Measurements from ENCODE around the gene GDPD2. TPM values are rescaled to one million over a fixed set of nuclear protein-coding genes. Genes with fewer than 3 reads are reported as not detected.
"Not testable (repeated sequence)": the region's sequence is repeated elsewhere in the genome, so short reads cannot be mapped to it uniquely, and the experiment has no call there.

Gene GDPD2
- polyA plus RNA-seq (ENCODE audit: insufficient read length in 12 of 12): under 1 TPM in 10 of 12 donors, not detected in 2; 0.25 to 0.73 (median 0.55) TPM
- long read RNA-seq, donor 1, partial matches to known transcripts: 0 of 3 reads
- long read RNA-seq, donor 1, other reads (novel, unspliced or antisense): 0 of 3 reads
- long read RNA-seq, donor 2: 0 reads
- long read RNA-seq, donor 3: 0 reads
- long read RNA-seq, donor 4: 0 reads
- long read RNA-seq, donor 5: 0 reads
- long read RNA-seq, donor 6: 0 reads
- long read RNA-seq, donor 7: 0 reads
- long read RNA-seq, donor 8: 0 reads
- long read RNA-seq, donor 9: 0 reads
- long read RNA-seq, donor 10: 0 reads
- long read RNA-seq, donor 11: 0 reads

GRCh38 chrX:70422851-70423341 is at the start of gene GDPD2:
TSS of gene GDPD2 (plus strand) at chrX:70423314. CDS start at chrX:70424985, 1,671 bp downstream.
- DNase-seq: no peak

DNA sequence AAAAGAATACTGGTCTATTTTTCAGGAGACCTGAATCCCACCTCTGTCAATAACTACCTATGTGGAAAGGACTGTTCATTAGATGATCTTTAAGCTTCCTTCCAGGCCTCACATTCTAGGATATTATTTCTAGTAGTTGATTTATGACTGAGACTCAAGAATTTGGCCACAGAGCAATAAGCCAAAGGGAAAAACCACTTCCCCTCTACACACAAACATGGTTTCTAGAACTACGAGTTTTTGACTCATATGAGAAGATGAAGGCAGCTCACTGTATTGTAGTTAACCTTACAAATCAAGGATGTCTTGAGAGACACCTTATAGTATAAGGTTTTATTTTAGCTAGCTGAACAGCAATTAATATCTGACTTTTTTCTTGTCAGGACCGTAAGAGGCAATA is 36.9 kb upstream of the GDPD2 start:
- no peak for DNase-seq

- no peak for DNase-seq
Observed at GRCh38 chrX:70398899-70399298, 24.2 kb upstream of the GDPD2 start.

GRCh38 chrX:70400181-70400580 is 22.9 kb upstream of the GDPD2 start:
- not testable (repeated sequence) for DNase-seq

- DNase-seq: no peak
Observed at GRCh38 chrX:70402721-70403120, 20.4 kb upstream of the GDPD2 start.

- DNase-seq: no peak
Observed at GRCh38 chrX:70405003-70405402, 18.1 kb upstream of the GDPD2 start.

DNA sequence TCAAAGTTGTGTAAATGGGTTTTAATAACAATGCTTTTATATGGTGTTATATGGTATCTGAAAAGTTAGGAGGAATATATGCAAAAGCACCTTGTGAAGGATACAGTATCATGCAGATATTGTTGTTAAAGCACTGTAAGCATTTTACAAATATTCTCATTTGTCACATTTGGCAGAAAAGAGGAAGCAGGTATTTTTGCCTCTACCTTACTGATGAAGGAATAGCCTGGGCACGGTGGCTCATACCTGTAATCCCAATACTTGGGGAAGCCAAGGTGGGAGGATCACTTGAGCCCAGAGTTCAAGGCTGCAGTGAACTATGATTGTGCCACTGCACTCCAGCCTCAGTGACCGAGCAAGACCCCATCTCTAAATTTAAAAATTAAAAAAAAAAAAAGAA is 12.2 kb upstream of the GDPD2 start:
- no peak for DNase-seq

DNA sequence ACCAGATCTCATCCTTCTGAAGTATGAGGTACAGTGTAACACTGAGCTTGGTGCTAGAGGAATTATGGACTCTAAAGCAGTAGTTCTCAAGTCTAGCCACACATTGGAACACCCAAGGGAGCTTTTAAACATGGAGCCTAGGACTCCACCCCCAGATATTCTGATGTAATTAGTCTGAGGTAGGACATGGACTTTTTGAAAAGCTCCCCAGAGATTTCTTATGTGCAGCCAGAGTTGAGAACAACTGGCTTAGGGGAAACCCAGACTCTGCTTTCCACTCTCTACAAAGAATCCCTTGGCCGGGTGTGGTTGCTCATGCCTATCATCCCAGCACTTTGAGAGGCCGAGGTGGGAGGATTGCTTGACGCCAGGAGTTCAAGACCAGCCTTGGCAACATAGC is 11.6 kb upstream of the GDPD2 start:
- no peak for DNase-seq

- no peak for DNase-seq
Observed at GRCh38 chrX:70421618-70422017, 1.5 kb upstream of the GDPD2 start.

DNA sequence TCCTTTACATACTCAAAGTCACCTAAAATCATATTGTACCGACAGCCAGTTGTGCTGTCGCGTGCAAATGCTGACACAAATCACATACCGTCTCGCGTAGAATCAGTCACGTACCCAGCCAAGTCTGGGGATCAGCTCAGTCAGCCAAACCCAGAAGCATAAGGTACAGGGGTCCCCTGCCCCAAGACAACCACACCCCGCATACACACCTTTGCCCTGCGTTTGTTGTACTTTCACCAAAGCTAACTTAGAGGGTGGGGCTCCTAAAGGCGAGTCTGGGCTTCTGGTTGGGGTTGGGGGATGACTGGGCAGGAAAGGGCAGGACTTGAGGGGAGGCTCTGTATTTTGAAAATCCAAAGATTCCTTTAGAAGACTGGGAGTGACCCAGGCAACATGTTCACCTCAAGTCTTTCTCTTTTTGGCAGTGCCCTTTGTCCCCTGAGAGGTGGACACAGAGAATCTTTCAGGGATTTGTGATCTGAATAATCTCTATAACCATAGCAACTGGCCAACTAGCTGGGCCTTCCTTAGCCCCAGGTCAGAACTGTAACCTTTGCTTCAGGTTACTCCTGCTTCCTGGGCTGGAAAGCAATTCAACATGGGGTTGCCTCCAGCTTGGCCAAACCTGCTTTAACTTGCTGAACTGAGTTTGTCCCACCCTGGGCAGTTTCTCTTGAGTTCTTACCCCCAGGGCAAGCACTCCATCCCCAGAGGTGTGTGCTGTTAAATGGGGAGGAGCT is 992 bp downstream of the GDPD2 start:
- no peak for DNase-seq

DNA sequence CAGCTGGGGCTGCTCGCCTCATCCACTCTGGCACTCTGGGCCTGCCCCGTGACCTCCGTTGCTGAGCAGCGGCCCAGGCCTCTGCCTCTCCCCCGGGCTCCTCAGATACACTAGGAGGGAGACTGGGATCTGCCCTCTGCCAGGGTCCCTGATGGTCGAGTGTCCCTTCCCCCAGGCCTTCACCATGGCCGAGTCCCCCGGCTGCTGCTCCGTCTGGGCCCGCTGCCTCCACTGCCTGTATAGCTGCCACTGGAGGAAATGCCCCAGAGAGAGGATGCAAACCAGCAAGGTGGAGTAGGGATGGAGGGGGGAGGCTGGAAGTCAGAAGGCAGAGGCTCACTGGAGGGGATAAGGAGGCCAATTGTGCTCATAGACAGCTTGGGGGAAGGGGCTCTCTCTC is 1.7 kb downstream of the GDPD2 start:
- no peak for DNase-seq

- no peak for DNase-seq
Observed at GRCh38 chrX:70426286-70427278, 3.5 kb downstream of the GDPD2 start.

- no peak for DNase-seq
Observed at GRCh38 chrX:70427365-70427764, 4.3 kb downstream of the GDPD2 start.

DNA sequence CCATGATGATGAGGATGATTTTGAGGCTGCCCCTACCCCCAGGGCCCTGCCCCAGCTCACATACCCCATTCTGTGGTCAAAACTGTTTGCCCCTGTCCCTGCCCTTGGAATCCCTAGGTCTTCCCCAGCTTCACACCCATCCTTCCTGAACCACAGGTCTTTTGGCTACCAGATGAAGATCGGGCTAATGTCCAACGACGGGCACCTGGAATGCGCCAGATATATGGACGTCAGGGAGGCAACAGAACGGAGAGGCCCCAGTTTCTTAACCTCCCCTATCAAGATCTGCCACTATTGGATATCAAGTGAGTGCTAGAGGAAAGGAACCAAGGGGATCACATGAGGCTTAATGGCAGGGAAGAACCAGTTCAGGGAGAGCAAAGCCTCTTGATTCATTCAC is 6.6 kb downstream of the GDPD2 start:
- no peak for DNase-seq

DNA sequence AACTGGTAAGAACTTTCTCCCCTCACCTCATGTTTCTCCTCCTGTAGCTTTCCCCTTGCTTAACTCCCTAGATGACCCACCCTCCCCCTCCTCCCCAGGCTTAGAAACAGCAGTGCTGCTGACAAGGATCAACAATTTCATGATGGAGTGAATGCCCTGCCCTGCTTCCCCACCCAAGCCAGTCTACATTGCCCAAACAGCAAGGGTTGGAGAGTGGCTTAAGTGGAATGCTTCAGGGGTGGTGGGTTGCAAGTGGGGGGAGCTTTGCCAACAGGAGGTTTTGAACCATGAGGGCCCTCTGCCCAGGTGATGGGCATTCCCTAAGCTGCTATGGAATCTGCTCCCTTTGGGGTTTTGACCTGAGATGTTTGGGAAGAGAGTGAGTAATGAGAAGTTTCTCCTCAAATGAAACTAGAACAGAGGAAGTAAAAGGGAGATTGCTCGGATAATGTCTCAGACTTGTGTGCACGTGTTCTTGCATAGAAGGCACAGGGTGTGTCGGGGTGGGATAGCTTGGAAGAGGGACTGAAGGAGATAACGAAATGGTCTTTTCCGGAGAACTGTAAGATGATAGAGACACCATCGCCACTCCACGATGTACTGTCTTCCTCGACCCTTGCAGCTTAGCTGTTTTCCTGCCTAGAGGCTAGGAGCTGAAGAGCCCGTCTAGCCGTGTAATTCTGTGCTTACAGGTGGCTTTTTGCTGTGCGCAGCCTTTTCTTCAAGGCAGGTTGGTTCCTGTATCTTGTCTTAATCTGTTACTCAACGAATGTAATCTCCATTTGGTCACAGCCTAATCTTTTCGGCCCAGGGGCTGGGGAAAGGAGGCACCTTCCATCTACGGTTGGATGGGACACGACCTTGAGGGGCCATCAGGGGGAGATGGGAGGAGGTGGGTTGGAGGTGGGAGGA is 10.1 kb downstream of the GDPD2 start:
- no peak for DNase-seq

DNA sequence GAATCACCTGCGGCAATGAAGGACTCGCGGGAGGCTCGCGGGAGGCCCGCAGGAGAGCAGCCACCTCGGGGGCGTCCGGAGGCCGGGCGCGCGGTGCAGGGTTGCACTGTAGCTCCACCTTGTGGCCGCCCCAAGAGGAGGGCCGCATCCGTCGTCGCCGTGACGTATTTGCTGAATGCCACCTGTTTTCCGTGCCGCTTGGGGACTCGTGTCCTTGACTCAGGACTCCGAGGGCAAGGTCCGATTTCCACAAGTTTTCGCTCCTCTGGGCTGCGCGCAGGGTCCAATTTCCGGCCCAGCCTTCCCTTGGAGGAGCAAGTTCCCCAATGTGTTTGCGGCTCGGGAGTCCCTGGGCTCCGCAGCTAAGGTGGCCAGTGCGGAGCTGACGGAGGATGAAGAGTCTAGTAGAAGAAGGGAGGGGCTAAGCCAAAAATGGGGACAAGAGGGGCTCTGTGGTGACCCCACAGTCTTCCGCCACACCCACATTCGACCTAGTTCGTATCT is 10.8 kb downstream of the GDPD2 start:
- DNase-seq: peak; percentile 41

DNA sequence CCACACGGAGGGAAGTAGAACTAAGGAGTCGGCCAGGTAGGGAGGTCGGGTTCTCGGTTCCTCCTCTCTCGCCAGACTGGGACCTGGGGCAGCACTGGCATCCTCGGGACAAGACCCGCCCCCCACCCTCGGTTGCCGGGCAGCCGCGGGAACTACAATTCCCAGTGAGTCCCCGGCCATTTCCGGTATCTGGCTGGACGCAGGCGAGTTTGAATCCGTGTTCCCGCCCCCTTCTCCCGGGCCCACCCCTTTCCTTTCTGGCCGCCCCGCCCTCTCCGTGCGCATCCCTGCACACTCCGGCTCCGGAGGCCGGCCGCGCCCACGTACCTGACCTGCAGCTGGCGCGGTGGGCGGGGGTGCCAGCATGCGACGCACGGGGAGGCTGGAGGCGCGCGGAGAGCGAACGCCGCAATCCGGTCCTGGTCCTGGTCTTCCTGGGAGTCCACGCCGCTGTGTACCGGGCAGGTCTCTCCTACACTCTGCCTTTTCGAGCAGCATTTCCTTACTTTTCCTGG is 11.3 kb downstream of the GDPD2 start:
- DNase-seq: peak; percentile 73

DNA sequence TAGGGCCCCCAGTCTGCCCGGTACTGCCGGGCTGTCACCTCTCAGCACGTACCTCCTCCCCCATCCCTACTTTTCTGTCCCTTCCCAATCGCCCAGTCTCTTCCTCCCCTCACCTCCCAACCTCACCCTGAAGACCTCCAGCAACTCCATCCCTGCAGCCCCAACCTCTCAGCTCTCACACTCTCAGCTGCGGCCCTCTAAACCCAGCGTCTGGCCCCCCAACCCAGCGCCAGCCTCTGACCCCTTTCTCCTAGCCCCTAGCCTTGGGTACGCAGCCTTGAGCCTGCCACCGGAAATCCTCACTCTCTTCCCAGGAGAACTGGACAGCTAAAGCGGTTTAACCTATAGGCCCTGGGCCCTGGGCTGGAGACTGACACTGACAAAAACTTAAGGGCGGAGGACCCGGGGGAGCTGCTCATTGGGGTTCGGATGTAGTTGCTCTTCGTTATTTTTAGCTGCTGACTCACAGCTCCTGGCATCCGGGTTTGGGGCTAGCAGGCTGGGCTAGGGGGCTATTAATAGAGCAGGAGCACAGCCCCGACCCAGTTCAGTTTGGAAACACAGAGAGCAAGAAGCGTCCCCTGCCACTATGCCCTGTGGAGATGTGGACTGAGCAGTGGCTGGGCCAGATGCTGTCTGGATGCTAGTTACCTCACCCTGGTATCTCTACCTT is 11.9 kb downstream of the GDPD2 start:
- no peak for DNase-seq

DNA sequence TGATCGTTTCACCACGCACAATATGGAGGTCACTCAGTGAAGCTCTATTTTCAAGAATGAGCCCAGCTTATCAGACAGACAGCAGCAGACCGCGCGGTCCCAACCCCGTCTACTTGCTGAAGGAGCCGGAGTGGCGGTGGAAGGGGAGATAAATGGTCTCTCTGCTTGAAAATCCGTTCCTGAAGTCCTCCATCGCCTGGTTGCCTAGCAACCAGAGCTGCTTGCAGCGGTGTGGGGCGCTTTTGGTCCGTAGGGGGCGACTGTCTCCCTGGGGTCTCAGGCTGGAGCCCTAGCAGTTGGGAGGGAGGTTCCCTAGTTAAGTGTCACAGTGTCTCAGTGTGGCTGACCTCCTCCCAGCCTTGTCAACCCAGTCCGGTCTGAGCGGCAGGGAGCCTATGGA is 13.2 kb downstream of the GDPD2 start:
- no peak for DNase-seq

DNA sequence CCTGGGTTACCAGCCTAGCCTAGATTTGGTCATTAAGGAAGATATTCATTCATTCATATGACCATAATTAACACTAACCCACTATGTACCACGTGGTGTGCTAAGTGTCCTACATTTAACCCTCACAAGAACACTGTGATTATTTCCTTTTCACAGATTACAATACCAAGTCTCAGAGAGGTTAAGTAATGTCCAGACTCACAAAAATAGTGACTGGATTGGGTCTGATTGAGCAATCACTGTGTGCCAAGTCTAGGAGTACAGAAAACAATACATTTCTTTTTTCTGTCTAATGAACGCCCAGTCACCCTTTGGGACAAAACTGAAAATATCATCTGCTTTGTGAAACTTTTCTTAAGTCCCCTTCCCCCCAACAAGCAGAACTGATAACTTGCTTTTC is 13.9 kb downstream of the GDPD2 start:
- no peak for DNase-seq

All from muscle of arm (tissue), 14 donors.